Muscle of arm (tissue), 12 donors: ENCODE data around the gene BCAS3. TPM values are rescaled to one million over a fixed set of nuclear protein-coding genes. Genes with fewer than 3 reads are reported as not detected.
"Not testable (repeated sequence)": the region's sequence is repeated elsewhere in the genome, so short reads cannot be mapped to it uniquely, and the experiment has no call there.

Source experiments
- DNase-seq: peaks from one replicate; pipeline ENCODE4 v3.0.0-alpha.2; 2013
- polyA plus RNA-seq, 12 donors: library from polyadenylated mRNA; unstranded; fragments of 120-200 nt; gene quantifications; one replicate each; pipeline ENCODE4 v1.2.1, GENCODE V29; 2013; ENCODE audit not compliant: insufficient read length in 12 of 12

BCAS3 gene
- polyA plus RNA-seq, 12 donors: 8.1 to 23.8 (median 11.4) TPM; not detected in 1

- DNase-seq: no peak
Observed at GRCh38 chr17:60864708-60865005, 187.0 kb downstream of the BCAS3 start.

DNA sequence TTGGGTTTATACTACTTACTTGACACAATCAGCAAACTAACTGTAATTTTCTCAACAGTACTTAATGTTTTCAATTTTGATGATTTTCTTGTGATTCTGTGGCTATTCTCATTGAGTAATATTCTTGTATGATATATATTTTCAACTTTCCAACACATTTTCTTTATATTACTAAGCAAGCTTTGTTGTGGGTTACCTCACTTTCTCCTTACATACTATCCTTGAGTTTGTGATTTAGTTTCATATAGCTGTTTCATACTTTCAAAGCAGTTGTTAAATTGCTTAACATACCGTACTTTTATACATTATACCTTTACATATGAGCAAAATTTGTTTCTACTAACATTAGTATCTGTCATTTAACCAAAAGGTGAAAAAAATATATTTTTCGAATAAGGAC is 197.1 kb downstream of the BCAS3 start:
- no peak for DNase-seq

GRCh38 chr17:60886731-60887613 is 209.3 kb downstream of the BCAS3 start:
- DNase-seq: not testable (repeated sequence)

GRCh38 chr17:60887614-60888028 is 210.0 kb downstream of the BCAS3 start:
- no peak for DNase-seq

- DNase-seq: no peak
Observed at GRCh38 chr17:60888812-60889709, 211.4 kb downstream of the BCAS3 start.

GRCh38 chr17:60891149-60891548 is 213.5 kb downstream of the BCAS3 start:
- no peak for DNase-seq

DNA sequence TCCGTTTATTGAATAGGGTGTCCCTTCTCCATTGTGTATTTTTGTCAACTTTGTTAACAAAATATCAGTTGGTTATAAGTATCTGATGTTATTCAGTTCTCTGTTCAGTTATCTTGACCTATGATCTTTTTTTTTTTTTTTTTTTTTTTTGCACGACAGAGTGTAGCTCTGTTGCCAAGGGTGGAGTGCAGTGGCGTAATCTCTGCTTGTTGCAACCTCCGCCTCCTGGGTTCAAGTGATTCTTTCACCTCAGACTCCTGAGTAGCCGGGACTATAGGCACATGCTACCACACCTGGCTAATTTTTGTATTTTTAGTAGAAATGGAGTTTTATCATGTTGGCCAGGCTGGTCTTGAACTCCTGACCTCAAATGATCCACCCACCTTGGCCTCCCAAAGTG is 215.8 kb downstream of the BCAS3 start:
- DNase-seq: no peak

GRCh38 chr17:60896996-60897395 is 219.3 kb downstream of the BCAS3 start:
- no peak for DNase-seq

DNA sequence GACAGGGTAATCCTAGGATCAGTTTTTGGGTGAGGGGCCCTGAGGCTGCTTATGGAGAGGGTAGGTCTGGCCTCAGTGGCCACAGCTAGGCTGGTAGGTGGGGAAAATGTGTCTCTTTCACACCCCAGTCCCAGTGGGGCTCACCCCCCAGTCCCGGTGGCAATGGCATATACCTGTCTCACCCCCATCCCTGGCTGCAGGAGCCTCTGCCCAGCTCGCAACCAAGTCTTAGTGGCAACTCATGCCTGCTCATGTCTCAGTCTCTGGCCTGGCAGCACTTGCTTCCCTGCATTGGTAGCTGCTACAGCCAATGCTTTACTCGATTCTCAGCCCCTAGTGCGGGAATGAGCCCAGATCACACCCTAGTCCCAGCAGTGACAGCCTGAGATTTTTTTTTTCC is 221.5 kb downstream of the BCAS3 start:
- no peak for DNase-seq

DNA sequence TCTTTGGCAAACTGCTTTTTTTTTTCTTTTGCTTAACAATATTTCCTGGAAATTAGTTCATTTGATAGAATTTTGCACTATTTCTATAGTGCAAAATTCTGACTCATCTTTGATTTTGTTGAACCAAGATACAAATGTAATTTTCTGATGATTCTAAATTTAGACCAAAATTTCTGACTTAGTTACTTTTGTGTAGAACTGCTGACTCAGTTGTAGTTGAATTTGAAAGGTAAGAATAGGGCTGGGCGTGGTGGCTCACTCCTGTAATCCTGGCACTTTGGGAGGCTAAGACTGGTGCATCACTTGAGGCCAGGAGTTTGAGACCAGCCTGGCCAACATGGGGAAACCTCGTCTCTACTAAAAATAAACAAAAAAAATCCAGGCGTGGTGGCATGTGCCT is 223.0 kb downstream of the BCAS3 start:
- no peak for DNase-seq

DNA sequence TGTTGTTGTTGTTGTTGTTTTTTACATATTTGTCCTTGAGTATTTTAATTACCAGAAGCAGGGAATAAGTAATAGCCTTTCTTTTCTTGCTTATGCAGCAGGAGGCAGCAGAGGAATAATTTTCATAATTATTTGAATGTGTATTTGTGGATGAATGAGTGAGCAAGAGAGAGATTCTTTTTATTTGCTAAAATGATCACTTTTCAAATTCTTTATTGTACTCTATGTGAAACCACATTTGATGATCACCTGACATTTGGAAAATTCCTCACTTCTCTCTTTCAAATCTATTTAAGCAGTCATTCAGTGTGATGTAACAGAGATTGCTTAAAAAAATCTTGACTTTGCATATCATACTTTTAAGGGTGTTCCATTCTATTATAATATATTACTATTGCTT is 223.6 kb downstream of the BCAS3 start:
- DNase-seq: no peak

DNA sequence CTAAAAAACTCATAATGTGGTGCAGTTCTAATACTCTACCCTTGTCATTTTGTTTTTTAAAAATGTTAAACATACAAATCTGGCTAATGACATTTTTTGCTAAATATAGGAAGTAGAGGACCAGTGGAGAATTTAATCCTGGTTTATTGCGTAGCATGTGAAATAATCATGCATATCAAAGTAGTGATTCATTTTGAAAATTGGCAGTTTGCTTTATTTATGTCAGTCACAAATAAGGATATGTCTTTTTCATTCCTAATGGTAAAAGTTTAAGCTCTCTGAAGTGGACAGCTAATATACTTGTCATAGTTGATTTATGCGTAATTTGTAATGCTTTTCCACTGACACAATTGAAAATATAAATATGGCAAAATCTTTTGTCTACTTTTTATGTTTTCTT is 224.2 kb downstream of the BCAS3 start:
- no peak for DNase-seq

- DNase-seq: no peak
Observed at GRCh38 chr17:60902399-60902798, 224.7 kb downstream of the BCAS3 start.

DNA sequence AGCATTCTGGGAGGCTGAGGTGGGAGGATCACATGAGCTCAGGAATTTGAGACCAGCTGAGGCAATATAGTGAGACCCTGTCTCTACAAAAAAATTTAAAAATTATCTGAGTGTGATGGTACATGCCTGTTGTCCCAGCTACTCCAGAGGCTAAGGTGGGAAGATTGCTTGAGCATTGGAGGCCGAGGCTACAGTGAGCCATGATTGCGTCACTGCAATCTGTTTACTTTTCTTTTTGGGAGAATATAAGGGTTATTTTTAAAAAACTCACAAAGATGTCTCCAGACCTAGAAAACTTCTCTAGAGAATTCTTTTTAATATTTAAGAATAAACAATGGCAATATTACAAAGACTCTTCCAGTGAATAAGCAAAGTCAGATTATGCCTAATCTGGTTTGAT is 226.9 kb downstream of the BCAS3 start:
- no peak for DNase-seq

DNA sequence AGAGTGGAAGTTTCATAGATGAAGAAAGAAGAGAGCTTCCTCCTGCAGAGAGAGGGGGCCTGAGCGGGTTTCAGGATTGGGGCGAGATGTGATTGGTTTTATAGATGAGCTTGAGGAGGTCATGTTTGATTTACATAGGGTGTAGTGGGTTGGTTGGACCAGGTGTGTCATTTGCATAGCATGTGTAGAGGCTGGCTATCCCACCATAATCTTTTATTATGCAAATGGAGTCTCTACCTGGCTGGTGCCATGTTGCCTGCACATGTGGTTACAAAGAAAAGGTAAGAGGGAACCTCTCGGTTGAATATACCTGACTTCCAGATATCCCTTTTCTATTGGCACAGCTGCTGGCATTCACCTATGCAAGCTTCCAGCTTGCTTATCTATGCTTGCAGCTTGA is 228.1 kb downstream of the BCAS3 start:
- no peak for DNase-seq

DNA sequence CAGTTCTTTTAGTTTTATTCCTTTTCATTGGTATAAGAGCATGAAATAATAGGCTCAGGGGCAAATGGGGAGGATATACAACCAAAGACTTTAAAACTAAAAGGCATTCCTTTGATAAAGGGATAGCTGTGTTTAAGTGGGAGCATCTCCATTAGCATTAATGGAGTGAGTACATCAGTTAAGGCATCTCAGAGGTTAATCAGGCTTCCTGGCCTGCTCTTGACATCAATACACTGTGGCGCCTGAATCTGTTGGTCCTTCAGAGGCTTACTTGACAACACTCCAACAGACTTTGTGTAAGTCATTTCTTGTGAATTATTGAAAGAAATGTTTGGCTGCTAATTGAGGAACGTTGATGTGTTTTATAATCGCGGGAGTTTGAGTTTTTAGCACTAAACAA is 230.7 kb downstream of the BCAS3 start:
- DNase-seq: no peak

- DNase-seq: no peak
Observed at GRCh38 chr17:60909405-60909804, 231.8 kb downstream of the BCAS3 start.

- no peak for DNase-seq
Observed at GRCh38 chr17:60910415-60910814, 232.8 kb downstream of the BCAS3 start.

- DNase-seq: no peak
Observed at GRCh38 chr17:60914078-60914477, 236.4 kb downstream of the BCAS3 start.

DNA sequence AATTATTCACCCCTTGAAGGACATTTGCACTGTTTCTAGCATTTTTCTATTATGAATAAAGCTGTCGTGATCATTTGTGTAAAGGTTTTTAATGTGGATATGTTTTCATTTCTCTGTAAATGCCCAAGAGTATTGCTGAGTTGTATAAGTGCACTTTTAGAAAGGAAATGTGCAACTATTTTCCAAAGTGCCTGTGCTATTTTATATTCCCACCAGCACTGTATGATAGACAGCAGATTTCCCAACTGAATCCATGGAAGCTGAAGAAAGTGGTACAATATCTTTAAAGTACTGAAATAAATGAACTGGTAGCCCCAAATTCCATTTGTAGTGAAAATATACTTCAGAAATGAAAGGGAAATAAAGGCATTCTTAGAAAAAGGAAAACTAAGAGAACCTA is 238.4 kb downstream of the BCAS3 start:
- no peak for DNase-seq

DNA sequence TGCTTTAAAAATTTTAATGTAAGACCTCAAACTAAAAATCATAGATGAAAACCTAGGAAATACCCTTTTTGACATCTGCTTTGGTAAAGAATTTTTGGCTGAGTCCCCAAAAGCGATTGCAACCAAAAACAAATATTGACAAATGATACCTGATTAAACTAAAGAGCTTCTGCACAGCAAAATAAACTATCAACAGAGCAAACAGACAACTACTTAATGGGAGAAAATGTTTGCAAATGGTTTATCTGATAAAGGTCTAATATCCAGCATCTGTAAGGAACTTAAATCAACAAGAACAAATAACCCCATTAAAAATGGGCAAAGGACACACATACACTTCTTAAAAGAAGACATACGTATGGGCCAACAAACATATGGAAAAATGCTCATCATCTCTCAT is 242.5 kb downstream of the BCAS3 start:
- no peak for DNase-seq

GRCh38 chr17:60923000-60923399 is 245.3 kb downstream of the BCAS3 start:
- no peak for DNase-seq
